ENCODE measurements around the gene ADRA2B.
"Not testable (repeated sequence)": the region's sequence is repeated elsewhere in the genome, so short reads cannot be mapped to it uniquely, and the experiment has no call there.

Gene ADRA2B

GRCh38 chr2:96075199-96075771 lies 41.1 kb downstream of the ADRA2B start:
- no peak overlapping the region for H3K4me2 ChIP-seq
- H3K4me3 ChIP-seq (IDR thresholded peaks at IDR 0.05; ENCODE audit: insufficient read depth, low read depth, low read length) = no peak overlapping the region
- H3K36me3 ChIP-seq (ENCODE audit: insufficient read depth) = no peaks in the 10 kb centered on the region
- H3K4me1 ChIP-seq (ENCODE audit: low read depth, poor library complexity, severe bottlenecking) = no peaks in the 10 kb centered on the region
- TF ChIP-seq CTCF (conservative IDR thresholded peaks at IDR 0.05; ENCODE audit: low read depth, low read length) = no peak
- no peak overlapping the region for H3K9ac ChIP-seq
- no peaks in the 10 kb centered on the region for H3K79me2 ChIP-seq (ENCODE audit: insufficient read depth, low read depth)
- H2AFZ ChIP-seq (ENCODE audit: low read depth) = no peak overlapping the region
- H4K20me1 ChIP-seq (ENCODE audit: insufficient read depth) = no peaks in the 10 kb centered on the region
- no peaks in the 10 kb centered on the region for H3K27me3 ChIP-seq (ENCODE audit: insufficient read depth, low read depth)
- H3K27ac ChIP-seq = no peak overlapping the region

- Histone ChIP-seq H2AFZ (ENCODE audit: low read depth) (no peak overlapping the region), H4K20me1 (ENCODE audit: insufficient read depth) (no peaks in the 10 kb centered on the region), H3K4me1 (ENCODE audit: low read depth, poor library complexity, severe bottlenecking) (no peaks in the 10 kb centered on the region), H3K79me2 (ENCODE audit: insufficient read depth, low read depth) (no peaks in the 10 kb centered on the region), H3K9ac (no peak overlapping the region), H3K27ac (no peak overlapping the region), H3K4me3 (IDR thresholded peaks at IDR 0.05; ENCODE audit: insufficient read depth, low read depth, low read length) (no peak overlapping the region), H3K4me2 (no peak overlapping the region), H3K36me3 (ENCODE audit: insufficient read depth) (no peaks in the 10 kb centered on the region), H3K27me3 (ENCODE audit: insufficient read depth, low read depth) (no peaks in the 10 kb centered on the region)
- no peak for TF ChIP-seq CTCF (conservative IDR thresholded peaks at IDR 0.05; ENCODE audit: low read depth, low read length)
Measured at GRCh38 chr2:96074156-96074555, 42.2 kb downstream of the ADRA2B start.

GRCh38 chr2:96073170-96073775 lies 43.1 kb downstream of the ADRA2B start:
- H3K9ac ChIP-seq = no peak overlapping the region
- H3K4me1 ChIP-seq (ENCODE audit: low read depth, poor library complexity, severe bottlenecking) = no peaks in the 10 kb centered on the region
- no peak for TF ChIP-seq CTCF (conservative IDR thresholded peaks at IDR 0.05; ENCODE audit: low read depth, low read length)
- H3K4me3 ChIP-seq (IDR thresholded peaks at IDR 0.05; ENCODE audit: insufficient read depth, low read depth, low read length) = no peak overlapping the region
- H4K20me1 ChIP-seq (ENCODE audit: insufficient read depth) = no peaks in the 10 kb centered on the region
- no peaks in the 10 kb centered on the region for H3K27me3 ChIP-seq (ENCODE audit: insufficient read depth, low read depth)
- H3K4me2 ChIP-seq = no peak overlapping the region
- H2AFZ ChIP-seq (ENCODE audit: low read depth) = no peak overlapping the region
- no peaks in the 10 kb centered on the region for H3K36me3 ChIP-seq (ENCODE audit: insufficient read depth)
- H3K79me2 ChIP-seq (ENCODE audit: insufficient read depth, low read depth) = no peaks in the 10 kb centered on the region
- no peak overlapping the region for H3K27ac ChIP-seq

- TF ChIP-seq CTCF (conservative IDR thresholded peaks at IDR 0.05; ENCODE audit: low read depth, low read length) = no peak
- no peaks in the 10 kb centered on the region for H4K20me1 ChIP-seq (ENCODE audit: insufficient read depth)
- H3K4me2 ChIP-seq = no peak overlapping the region
- no peak overlapping the region for H3K27ac ChIP-seq
- H2AFZ ChIP-seq (ENCODE audit: low read depth) = no peak overlapping the region
- H3K9ac ChIP-seq = no peak overlapping the region
- no peaks in the 10 kb centered on the region for H3K27me3 ChIP-seq (ENCODE audit: insufficient read depth, low read depth)
- H3K4me1 ChIP-seq (ENCODE audit: low read depth, poor library complexity, severe bottlenecking) = no peaks in the 10 kb centered on the region
- no peak overlapping the region for H3K4me3 ChIP-seq (IDR thresholded peaks at IDR 0.05; ENCODE audit: insufficient read depth, low read depth, low read length)
- no peaks in the 10 kb centered on the region for H3K79me2 ChIP-seq (ENCODE audit: insufficient read depth, low read depth)
- no peaks in the 10 kb centered on the region for H3K36me3 ChIP-seq (ENCODE audit: insufficient read depth)
Measured at GRCh38 chr2:96072746-96073145, 43.6 kb downstream of the ADRA2B start.

- not testable (repeated sequence) for H3K4me2 ChIP-seq; H3K27ac ChIP-seq; H3K4me3 ChIP-seq (IDR thresholded peaks at IDR 0.05; ENCODE audit: insufficient read depth, low read depth, low read length); H3K4me1 ChIP-seq (ENCODE audit: low read depth, poor library complexity, severe bottlenecking); H3K27me3 ChIP-seq (ENCODE audit: insufficient read depth, low read depth); H3K36me3 ChIP-seq (ENCODE audit: insufficient read depth); H4K20me1 ChIP-seq (ENCODE audit: insufficient read depth); H3K9ac ChIP-seq; H3K79me2 ChIP-seq (ENCODE audit: insufficient read depth, low read depth); H2AFZ ChIP-seq (ENCODE audit: low read depth)
Measured at GRCh38 chr2:96071977-96072491, 44.3 kb downstream of the ADRA2B start.

- H3K9ac ChIP-seq; H3K4me1 ChIP-seq (ENCODE audit: low read depth, poor library complexity, severe bottlenecking); H3K4me2 ChIP-seq; H3K4me3 ChIP-seq (IDR thresholded peaks at IDR 0.05; ENCODE audit: insufficient read depth, low read depth, low read length); H3K79me2 ChIP-seq (ENCODE audit: insufficient read depth, low read depth); H4K20me1 ChIP-seq (ENCODE audit: insufficient read depth); H3K27me3 ChIP-seq (ENCODE audit: insufficient read depth, low read depth); H2AFZ ChIP-seq (ENCODE audit: low read depth); H3K27ac ChIP-seq; H3K36me3 ChIP-seq (ENCODE audit: insufficient read depth): not testable (repeated sequence)
Measured at GRCh38 chr2:96071087-96071976, 45.0 kb downstream of the ADRA2B start.
